GM23338 (cell line): Measurements from ENCODE around the gene ERC2. TPM values are rescaled to one million over a fixed set of nuclear protein-coding genes. Genes with fewer than 3 reads are reported as not detected.

Source experiments
- CTCF ChIP-seq, 2 experiments: fragments of 200-600 bp in 1 of 2; sonication (generic) in 1 of 2; conservative IDR thresholded peaks; 2 replicates each; pipeline versions ENCODE4 v1.5.1 to v1.6.1; 2016 to 2017; ENCODE audit warnings: antibody characterized with exemption in 2 of 2, low read depth in 2 of 2, mild to moderate bottlenecking in 2 of 2, moderate library complexity in 1 of 2
- JUNB ChIP-seq: IDR thresholded peaks from one replicate; pipeline ENCODE4 v1.6.1; 2016; ENCODE audit warnings: antibody characterized with exemption; ENCODE audit not compliant: unreplicated experiment
- POLR2AphosphoS5 ChIP-seq: IDR thresholded peaks from 2 replicates; pipeline ENCODE4 v1.6.1; 2016; ENCODE audit warnings: antibody characterized with exemption, low read depth
- REST ChIP-seq: IDR thresholded peaks from one replicate; pipeline ENCODE4 v1.6.1; 2018; ENCODE audit warnings: antibody characterized with exemption; ENCODE audit not compliant: unreplicated experiment
- STAT1 ChIP-seq: IDR thresholded peaks from one replicate; pipeline ENCODE4 v1.6.1; 2016; ENCODE audit warnings: antibody characterized with exemption; ENCODE audit not compliant: unreplicated experiment
- ZNF114 ChIP-seq: fragments of 250-450 bp; sonication (Bioruptor Pico); IDR thresholded peaks from 2 replicates; pipeline ENCODE4 v1.5.0; 2020; ENCODE audit warnings: mild to moderate bottlenecking, moderate library complexity
- ZNF462 ChIP-seq: fragments of 250-450 bp; sonication (Bioruptor Pico); IDR thresholded peaks from 2 replicates; pipeline ENCODE4 v1.5.0; 2020; ENCODE audit warnings: mild to moderate bottlenecking, moderate library complexity
- polyA plus RNA-seq: library from polyadenylated mRNA; unstranded; fragments of >200 nt; fragmentation: Nextera tagmentation; extraction: Ambion mirVana; gene quantifications from 2 replicates; pipeline ENCODE4 v1.2.1, GENCODE V29; 2016
- total RNA-seq: library from RNA; depleted of rRNA; stranded (reverse); fragments of >200 nt; shearing (Covaris generic); gene quantifications from 2 replicates; pipeline ENCODE4 v1.2.3, GENCODE V29; 2014

The ERC2 gene
- total and polyA plus RNA-seq, 2 experiments from 2014 or later, result 11.8 to 13.7 TPM

- TF ChIP-seq ZNF462 (CRISPR knock-in tag) (no peak), REST (no peak), STAT1 (no peak), CTCF (conservative IDR thresholded peaks at IDR 0.05; ENCODE audit: low read depth in 2 of 2) (no peak), POLR2AphosphoS5 (no peak), JUNB (no peak), ZNF114 (CRISPR knock-in tag) (no peak)
Measured at GRCh38 chr3:55947406-55947805, 520.9 kb downstream of the ERC2 start (continued).
